NCI-H82 treated with DMSO at 0.1 percent for 48 hours (cell line): ENCODE results near the gene SPECC1L.

ENCODE experiments used
- DNase-seq: peaks from one replicate; lab custom pipeline; 2025; ENCODE audit not compliant: unreplicated experiment; lab: John Stamatoyannopoulos, UW

The SPECC1L gene

DNA sequence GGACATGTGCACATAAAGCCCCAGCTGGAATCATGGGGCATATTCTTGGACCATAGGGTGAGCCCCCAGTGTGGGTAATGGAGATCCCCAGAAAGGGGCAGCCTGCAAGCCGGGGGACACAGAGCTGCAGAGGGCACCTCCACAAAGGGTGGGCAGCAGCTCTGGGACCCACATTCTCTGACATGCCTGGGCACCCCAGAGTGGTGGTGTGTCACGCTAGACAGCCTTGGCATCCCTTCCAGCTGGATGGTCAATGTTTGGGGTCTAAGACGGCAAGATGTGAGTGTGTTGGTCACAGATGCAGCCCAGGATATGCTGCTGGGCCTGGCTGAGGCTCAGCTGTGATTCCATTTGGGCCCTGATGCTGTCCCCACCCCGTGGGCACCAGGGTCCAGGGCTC lies 166.5 kb downstream of the SPECC1L start:
- no peak for DNase-seq

DNA sequence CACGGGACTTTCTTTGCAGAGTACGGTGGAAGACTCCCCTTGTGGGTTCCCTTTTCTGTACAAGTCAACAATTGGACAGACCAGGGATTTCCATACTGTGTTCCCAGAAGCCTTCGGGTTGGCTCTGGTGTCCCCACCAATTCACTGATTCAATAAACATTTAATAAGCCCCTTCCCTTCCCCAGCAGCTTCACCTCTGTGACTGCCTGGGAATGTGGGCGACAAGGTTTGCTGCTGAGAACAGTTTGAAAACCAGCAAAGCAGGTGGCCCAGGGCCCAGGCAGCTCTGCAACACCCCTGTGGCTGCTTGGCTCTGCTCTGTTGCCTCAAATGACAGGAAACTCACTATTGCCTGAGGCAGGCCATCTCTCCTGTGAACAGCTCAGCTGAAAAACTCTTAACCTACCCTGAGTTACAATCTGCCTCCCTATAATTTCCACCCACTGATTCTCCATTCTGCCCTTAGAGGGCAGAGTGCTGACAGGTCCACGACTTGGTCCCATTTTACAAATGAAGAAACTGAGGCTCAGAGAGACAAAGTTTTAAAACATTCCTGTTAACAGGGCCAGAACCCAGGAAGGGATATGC lies 167.2 kb downstream of the SPECC1L start:
- DNase-seq, result no peak

DNA sequence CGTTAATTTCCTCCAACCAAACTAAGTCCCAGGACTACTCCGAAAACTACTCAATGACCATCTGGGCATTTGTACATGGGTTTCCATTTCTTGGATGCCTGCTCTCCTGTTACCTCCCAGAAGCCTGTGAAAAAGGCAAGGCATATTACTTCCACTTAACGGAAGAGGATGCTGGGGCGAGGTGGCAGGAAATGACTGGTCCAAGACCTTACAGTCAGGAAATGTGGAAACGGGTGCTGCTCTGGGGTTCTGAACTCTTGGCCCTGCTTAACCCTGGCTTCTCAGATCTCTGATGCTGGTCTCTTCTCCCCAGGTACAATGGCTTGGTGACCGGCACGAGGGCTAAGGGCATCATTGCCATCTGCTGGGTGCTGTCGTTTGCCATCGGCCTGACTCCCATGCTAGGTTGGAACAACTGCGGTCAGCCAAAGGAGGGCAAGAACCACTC lies 169.7 kb downstream of the SPECC1L start:
- no peak for DNase-seq

DNA sequence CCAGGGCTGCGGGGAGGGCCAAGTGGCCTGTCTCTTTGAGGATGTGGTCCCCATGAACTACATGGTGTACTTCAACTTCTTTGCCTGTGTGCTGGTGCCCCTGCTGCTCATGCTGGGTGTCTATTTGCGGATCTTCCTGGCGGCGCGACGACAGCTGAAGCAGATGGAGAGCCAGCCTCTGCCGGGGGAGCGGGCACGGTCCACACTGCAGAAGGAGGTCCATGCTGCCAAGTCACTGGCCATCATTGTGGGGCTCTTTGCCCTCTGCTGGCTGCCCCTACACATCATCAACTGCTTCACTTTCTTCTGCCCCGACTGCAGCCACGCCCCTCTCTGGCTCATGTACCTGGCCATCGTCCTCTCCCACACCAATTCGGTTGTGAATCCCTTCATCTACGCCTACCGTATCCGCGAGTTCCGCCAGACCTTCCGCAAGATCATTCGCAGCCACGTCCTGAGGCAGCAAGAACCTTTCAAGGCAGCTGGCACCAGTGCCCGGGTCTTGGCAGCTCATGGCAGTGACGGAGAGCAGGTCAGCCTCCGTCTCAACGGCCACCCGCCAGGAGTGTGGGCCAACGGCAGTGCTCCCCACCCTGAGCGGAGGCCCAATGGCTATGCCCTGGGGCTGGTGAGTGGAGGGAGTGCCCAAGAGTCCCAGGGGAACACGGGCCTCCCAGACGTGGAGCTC lies 170.2 kb downstream of the SPECC1L start:
- no peak for DNase-seq

DNA sequence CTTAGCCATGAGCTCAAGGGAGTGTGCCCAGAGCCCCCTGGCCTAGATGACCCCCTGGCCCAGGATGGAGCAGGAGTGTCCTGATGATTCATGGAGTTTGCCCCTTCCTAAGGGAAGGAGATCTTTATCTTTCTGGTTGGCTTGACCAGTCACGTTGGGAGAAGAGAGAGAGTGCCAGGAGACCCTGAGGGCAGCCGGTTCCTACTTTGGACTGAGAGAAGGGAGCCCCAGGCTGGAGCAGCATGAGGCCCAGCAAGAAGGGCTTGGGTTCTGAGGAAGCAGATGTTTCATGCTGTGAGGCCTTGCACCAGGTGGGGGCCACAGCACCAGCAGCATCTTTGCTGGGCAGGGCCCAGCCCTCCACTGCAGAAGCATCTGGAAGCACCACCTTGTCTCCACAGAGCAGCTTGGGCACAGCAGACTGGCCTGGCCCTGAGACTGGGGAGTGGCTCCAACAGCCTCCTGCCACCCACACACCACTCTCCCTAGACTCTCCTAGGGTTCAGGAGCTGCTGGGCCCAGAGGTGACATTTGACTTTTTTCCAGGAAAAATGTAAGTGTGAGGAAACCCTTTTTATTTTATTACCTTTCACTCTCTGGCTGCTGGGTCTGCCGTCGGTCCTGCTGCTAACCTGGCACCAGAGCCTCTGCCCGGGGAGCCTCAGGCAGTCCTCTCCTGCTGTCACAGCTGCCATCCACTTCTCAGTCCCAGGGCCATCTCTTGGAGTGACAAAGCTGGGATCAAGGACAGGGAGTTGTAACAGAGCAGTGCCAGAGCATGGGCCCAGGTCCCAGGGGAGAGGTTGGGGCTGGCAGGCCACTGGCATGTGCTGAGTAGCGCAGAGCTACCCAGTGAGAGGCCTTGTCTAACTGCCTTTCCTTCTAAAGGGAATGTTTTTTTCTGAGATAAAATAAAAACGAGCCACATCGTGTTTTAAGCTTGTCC lies 171.0 kb downstream of the SPECC1L start:
- DNase-seq, result no peak

DNA sequence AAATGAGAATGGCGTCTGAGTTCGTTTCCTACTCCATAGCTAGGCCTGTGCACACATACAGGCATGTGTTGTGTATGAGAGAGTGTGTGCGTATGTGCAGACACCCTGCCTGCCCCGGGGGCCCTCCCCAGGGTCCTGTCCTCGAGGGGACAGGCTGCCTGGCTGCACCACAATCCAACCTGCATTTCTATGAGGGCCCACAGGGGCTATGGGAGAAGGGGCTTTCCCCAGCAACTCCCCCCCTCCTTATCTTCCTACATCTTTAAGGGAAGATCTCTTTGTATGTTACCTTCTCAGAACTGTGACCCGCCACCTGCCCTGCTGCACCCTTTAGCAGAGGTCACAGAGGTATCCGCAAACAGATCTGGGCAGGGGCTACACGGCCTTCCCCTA lies 171.7 kb downstream of the SPECC1L start:
- no peak for DNase-seq

DNA sequence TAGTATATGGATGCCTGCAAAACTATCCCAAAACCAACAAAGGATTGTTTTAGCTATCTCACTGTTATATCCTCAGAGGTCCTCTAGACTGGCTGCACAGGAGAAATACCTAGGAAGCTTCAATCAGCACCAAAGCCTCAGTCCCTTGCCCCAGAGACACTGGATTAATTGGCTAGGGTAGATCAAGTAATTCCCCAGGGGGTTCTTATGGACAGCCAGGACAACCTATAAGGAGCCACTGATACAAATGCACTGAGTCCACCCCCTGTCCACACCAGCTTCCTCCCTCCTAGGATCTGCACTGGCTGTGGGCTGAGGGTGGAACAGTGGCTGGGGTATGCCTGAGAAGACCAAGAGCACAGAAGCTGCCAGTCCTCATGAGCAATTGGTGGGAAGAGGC lies 173.0 kb downstream of the SPECC1L start:
- DNase-seq, result no peak

DNA sequence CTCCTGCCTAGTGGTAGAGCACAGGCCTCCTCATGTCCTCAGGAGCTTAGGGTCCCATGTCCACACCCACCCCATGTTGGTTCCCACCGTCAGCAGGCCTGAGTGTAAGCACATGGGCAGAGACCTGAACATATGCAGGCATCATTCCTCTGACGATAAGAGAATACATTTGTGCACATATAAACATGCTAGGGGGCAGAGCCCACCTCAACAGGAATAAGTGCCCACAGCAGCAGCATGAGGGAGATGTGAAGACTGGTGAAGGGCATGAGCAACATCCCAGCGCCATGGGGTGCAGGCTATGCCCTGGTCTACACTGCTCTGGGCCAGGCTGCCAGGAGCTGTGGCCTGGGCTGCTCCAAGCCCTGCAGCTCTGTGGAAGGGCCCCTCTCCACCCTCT lies 173.6 kb downstream of the SPECC1L start:
- DNase-seq, result no peak

DNA sequence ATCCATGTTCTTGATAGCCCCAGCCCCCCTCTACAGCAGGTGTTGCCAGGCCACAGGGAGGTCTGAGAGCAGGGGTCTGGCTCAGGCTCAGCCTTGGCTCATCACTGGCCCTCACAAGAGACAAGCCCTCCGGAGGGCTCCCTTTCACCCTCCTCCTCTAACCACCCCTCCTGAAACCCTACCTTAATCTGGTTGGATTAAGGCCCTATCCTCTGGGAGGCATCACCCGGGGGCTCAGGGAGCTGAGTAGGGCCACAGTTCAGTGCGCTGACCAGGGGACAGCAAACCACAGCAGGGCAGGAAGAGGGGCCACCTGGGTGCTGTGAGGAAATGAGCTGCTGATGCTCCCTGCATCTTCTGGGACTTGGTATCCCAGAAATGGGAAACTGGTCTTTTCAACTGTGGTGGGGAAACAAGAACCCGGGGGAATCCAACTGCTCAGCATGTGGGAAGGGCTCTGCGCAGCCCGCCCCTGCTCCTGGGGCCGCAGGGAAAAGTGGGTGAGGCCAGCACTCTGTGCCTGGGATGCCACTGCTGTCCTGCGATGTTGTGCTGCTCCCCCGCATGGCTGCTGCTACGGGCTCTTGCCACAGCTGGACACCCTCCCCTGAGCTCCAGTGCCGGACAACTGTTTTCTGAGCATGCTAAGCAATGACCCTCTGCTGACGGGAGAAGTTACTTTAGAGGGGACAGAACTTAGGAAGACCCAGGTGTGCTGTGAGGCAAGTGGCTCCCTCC lies 174.3 kb downstream of the SPECC1L start:
- DNase-seq, result peak; percentile 27

DNA sequence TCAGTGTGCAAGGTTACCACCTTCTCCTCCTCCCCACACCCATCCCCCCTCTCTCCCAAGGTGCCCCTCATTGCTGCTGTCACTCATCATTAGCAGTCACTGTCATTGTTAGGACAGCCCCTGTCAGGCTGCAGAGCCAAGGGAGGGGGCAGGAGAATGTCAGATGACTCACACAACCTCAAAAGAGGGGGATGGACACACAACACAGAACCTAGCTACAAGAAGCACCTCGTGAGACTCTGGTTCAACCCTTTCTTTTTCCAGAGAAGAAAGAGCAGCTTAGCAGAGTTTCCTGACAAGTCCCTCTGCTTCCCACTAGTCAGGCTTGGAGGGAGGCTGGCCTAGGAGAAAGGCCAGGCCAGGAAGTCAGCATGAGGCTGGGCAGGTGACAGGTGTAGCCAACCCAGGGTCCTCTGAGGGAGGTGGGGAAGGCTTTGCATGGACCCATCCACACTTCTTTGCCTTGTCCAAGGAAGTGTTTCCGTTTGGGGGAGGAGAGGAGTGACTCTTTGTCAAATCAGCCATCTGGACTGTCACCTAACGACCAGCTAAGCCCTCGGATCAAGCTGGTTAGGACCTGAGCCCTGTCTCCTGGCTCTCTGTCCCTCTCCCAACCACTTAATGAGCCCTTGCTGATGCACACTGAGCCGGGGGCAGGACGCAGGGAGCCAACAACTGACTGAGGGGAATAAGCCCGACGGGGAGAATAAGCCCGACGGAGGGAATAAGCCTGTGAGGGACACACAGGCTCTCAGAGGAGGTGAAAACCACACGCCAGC lies 175.0 kb downstream of the SPECC1L start:
- DNase-seq, result peak; percentile 91

DNA sequence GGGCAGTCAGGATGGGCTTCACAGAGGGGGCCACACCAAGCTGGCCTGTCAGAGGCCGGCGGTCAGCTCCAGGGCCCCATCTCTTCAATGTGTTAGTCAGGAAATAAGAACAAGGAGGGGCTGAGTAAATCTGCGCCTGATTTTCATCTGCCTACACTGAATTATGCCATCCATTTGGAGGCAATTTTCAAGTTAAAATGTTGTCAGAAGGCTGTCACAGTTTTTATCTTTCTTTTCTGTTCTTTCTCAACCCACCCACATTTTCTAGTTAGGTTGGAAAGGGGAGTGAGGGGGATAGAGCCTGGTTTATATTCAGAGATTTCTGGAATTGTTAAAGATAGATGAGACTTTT lies 175.6 kb downstream of the SPECC1L start:
- no peak for DNase-seq

DNA sequence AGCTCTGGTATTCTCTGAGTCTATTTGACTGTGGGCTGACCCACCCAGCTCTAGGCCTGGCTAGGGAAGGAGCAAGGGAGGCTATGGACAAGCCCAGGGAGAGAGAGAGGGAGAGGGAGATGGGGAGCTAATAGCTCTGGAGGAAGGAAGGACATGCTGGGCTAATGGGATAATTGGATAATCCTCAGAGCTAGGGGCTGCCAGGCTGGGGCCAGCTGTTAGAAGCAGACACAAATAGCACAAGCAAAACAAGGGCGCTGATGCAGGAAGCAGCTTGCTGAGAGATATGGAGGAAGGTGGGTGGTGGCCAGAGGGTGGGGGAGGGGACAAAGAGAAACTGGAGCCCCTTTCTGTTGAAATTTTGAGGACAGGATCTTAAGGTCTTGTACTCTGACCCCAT lies 180.0 kb downstream of the SPECC1L start:
- peak; percentile 93 for DNase-seq

DNA sequence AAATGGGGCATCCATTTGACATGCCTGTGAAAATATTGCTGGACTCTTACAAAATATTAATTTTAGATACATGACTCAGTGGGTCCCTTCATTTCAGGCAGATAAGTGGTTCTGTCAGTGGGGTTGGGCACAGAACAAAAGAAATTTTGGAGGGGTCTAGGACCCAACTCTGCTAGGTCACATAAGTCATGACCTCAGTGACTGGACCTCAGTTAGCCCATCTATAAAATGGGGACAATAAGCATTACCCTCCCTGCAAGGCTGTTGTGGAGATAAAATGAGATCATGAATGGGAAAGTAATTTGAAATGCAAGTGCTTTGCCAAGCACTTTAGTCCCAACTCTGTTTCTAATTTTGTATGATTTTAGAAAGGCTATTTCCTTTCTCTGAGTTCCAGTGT lies 180.5 kb downstream of the SPECC1L start:
- no peak for DNase-seq

DNA sequence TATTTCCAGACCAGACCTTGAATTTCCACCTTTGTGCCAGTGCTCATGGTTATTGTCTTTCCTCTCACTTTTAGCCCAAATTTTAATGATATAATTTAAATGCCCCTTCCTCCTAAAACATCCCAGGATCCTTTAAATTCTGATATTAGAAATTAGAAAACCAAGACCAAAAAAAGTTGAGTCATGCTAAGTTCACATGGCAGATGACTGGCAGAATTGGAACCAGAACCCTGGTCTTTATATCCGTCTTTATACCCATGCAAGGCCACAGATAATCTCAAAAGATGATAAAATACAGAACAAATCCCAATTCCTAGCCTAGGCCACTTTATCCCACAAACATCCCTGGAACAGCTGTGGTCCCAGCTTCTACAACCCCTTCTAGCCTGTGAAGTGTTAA lies 183.2 kb downstream of the SPECC1L start:
- DNase-seq, result no peak

DNA sequence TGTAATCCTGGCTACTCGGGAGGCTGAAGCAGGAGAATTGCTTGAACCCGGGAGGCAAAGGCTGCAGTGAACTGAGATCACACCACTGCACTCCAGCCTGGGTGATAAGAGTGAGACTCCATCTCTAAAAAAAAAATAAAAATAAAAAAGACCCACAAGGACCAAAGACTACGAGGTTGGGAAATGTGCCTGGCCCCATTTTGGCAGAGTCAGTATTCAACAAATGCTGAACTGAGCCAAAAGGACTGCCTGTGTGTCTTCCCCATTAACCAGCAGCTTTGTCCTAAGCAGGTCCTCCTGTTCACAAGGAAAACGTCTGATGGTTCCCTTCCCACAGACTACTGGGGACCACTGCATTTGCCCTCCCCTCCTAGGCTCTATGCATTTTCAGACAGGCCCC lies 184.4 kb downstream of the SPECC1L start:
- DNase-seq, result no peak

DNA sequence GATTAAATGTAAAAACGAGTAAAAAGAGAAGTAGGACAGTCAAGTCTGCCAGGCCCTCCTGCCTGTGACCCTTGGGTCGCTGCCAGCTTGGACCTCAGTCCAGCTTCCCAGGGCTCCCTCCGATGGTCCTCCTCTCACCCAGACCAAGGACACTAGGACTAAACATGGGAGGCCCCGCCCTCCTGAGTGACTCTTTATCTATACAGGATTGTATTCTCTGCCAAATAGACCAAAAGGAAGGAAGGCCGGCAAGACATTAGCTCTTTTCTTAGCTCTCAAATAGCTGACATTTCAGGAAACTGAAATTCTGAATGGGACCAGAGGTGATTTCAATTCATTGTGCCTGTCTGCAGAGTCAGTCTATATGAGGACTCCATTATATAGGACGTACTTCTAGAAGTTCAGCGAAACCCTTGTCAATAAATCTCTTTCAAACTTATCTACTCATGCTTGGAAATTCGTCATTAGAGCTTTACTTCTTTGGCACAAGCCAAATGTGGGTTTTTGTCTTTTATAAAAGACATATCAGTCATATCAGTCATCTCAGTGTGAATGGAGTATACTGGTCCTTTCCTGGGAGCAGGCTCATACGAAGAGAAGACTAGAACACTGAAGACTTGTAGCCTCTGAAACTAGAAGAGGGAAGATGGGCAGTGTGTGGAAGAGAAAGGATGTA lies 185.3 kb downstream of the SPECC1L start:
- DNase-seq, result no peak

DNA sequence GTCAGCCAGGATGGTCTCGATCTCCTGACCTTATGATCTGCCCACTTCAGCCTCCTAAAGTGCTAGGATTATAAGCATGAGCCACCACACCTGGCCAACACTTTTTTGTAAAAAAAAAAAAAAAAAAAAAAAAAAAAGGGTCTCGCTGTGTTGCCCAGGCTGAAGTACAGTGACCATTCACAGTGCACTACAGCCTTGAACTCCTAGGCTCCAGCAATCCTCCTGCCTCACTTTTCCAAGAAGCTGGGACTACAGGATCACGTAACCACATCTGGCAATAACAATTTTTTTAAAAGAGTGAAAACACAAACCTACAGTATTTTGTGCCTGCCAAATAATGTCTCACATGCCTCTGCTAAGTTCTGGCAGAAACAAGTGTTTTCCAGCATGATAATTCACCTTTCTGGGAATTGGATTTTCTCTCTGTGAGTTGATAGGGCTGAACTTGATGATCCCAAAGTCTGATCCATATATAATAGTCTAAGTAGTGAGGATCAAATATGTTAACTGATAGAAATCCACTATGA lies 187.3 kb downstream of the SPECC1L start:
- no peak for DNase-seq

DNA sequence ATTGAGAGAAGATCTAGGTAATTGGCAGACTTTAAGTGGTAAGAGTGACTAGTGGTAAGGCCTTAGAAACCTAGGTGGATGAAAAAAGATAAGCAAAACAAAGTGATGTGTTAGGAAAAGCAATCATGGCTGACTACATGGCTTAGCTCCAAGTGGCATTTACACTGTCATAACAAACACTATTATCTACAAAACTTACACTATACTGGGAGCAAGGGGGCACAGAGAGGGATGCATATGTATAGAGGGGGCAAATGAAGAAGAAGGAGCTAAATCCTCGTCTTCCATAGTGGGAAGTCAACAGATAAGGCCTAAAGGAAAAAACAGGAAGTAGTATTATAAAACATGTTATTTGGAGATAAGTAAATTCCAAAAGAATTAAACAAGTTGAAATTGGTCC lies 189.3 kb downstream of the SPECC1L start:
- DNase-seq, result no peak

DNA sequence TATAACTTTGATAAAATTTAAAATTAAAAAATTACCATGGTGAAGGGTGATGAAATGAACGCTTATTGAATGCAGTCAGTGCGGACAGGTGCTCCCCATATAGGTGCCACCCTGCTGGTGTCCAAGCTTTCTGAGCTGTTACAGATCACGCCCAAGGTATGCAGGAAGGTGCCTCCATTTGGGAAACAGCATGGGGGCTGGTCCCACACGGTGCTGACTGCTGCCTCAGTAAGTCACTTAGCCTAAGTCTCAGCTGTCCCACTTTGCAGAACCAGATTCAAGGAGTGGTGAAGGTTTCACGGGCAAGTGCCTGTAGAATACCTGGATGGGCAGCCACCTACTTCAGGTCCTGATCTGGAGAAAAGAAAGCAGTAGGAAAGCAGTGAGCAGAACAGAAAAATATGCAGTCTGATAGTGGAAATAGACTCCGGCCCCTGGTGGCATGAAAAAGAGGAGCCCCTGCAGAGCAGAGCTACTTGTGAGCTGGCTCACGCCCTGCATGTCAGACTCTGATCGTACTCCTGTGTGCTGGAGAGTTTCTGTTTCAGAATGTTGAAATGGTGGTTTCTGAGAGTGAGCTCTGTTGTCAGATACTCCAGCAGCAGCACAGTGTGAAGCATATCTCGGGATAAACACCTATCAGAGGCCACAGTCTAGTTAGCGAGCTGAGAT lies 189.9 kb downstream of the SPECC1L start:
- DNase-seq, result no peak
